ENCODE data around the gene CHSY1. TPM values are rescaled to one million over a fixed set of nuclear protein-coding genes. Genes with fewer than 3 reads are reported as not detected.

CHSY1 gene
- total RNA-seq, 1 experiment from 2014 or later, result 59.1 TPM

- no peak for TF ChIP-seq ZNF121 (CRISPR knock-in tag; IDR thresholded peaks at IDR 0.05)
Observed at GRCh38 chr15:101211897-101212296, 40.0 kb downstream of the CHSY1 start (continued).

- no peak for DNase-seq (ENCODE audit: low spot score)
- no peak overlapping the region for H3K27ac Mint-ChIP-seq
Observed at GRCh38 chr15:101210466-101210865, 41.4 kb downstream of the CHSY1 start.

GRCh38 chr15:101210058-101210457, 41.8 kb downstream of the CHSY1 start:
- CTCF ChIA-PET, result interaction anchor here (0.8 to 1.1 kb wide), 2 partner anchors 11 to 202 kb away, joined by 3 read pairs; no protein-coding TSS in a partner anchor
- POLR2A ChIA-PET, result no interaction called here

More at GRCh38 chr15:101210466-101210865, 41.4 kb downstream of the CHSY1 start:
- Mint-ChIP-seq H3K4me3 (no peak overlapping the region), H3K27me3 (ENCODE audit: low read depth) (no peaks in the 10 kb centered on the region), H3K4me1 (peaks cover 39% of the 10 kb centered on the region), H3K9me3 (no peaks in the 10 kb centered on the region), H3K36me3 (peaks cover 3% of the 10 kb centered on the region; the same call in 1 of the 2 replicates)
- no peak for TF ChIP-seq EMX1 (CRISPR knock-in tag; IDR thresholded peaks at IDR 0.05)
- TF ChIP-seq ZBTB21 (CRISPR knock-in tag; IDR thresholded peaks at IDR 0.05; ENCODE audit: borderline replicate concordance), result no peak
- no peak for TF ChIP-seq JAZF1 (CRISPR knock-in tag; IDR thresholded peaks at IDR 0.05)
- TF ChIP-seq ZNF263 (CRISPR knock-in tag; IDR thresholded peaks at IDR 0.05; ENCODE audit: low read depth), result no peak
- no peak for TF ChIP-seq ARID4B (CRISPR knock-in tag; IDR thresholded peaks at IDR 0.05; ENCODE audit: borderline replicate concordance)
- TF ChIP-seq FOXK1 (CRISPR knock-in tag; IDR thresholded peaks at IDR 0.05), result no peak
- TF ChIP-seq ATF1 (CRISPR knock-in tag; IDR thresholded peaks at IDR 0.05), result no peak
- CTCF ChIA-PET, result interaction anchor here (0.8 to 1.1 kb wide), 2 partner anchors 12 to 203 kb away, joined by 3 read pairs; no protein-coding TSS in a partner anchor
- ATAC-seq, result no peak
- POLR2A ChIA-PET, result interaction anchor here (0.8 kb wide), 1 partner anchor 56 kb away, joined by 3 read pairs; no protein-coding TSS in a partner anchor

GRCh38 chr15:101209285-101209845, 42.5 kb downstream of the CHSY1 start:
- Mint-ChIP-seq H3K36me3 (peaks cover 3% of the 10 kb centered on the region; the same call in 1 of the 2 replicates), H3K27me3 (ENCODE audit: low read depth) (no peaks in the 10 kb centered on the region), H3K9me3 (no peaks in the 10 kb centered on the region), H3K4me1 (peaks cover 39% of the 10 kb centered on the region), H3K4me3 (no peak overlapping the region), H3K27ac (no peak overlapping the region)
- CTCF ChIA-PET, result no interaction called here
- DNase-seq (ENCODE audit: low spot score) (no peak), ATAC-seq (no peak)
- TF ChIP-seq GRHL2 (CRISPR knock-in tag; IDR thresholded peaks at IDR 0.05; ENCODE audit: insufficient replicate concordance, severe bottlenecking), result no peak
- no peak for TF ChIP-seq TCF7 (CRISPR knock-in tag; IDR thresholded peaks at IDR 0.05; ENCODE audit: low read depth)
- no peak for TF ChIP-seq PREB (CRISPR knock-in tag; IDR thresholded peaks at IDR 0.05; ENCODE audit: borderline replicate concordance)
- no peak for TF ChIP-seq TEAD1 (CRISPR knock-in tag; IDR thresholded peaks at IDR 0.05)
- no peak for TF ChIP-seq TEAD4 (CRISPR knock-in tag; IDR thresholded peaks at IDR 0.05)
- TF ChIP-seq NR2C2 (CRISPR knock-in tag; IDR thresholded peaks at IDR 0.05), result no peak
- TF ChIP-seq E2F1 (CRISPR knock-in tag; IDR thresholded peaks at IDR 0.05), result no peak
- no peak for TF ChIP-seq HMGA2 (CRISPR knock-in tag; IDR thresholded peaks at IDR 0.05)
- no peak for TF ChIP-seq ZNF263 (CRISPR knock-in tag; IDR thresholded peaks at IDR 0.05; ENCODE audit: low read depth)
- POLR2A ChIA-PET, result no interaction called here

More at GRCh38 chr15:101210058-101210457, 41.8 kb downstream of the CHSY1 start:
- ATAC-seq, result no peak
- Mint-ChIP-seq H3K27me3 (ENCODE audit: low read depth) (no peaks in the 10 kb centered on the region), H3K36me3 (peaks cover 3% of the 10 kb centered on the region; the same call in 1 of the 2 replicates), H3K4me3 (no peak overlapping the region), H3K4me1 (peaks cover 42% of the 10 kb centered on the region), H3K27ac (no peak overlapping the region), H3K9me3 (no peaks in the 10 kb centered on the region)
- DNase-seq (ENCODE audit: low spot score), result no peak
- no peak for TF ChIP-seq MYBL2 (CRISPR knock-in tag; IDR thresholded peaks at IDR 0.05)
- no peak for TF ChIP-seq ZNF232 (CRISPR knock-in tag; IDR thresholded peaks at IDR 0.05)

Measured in WTC11 (cell line).